Neural crest cell (in vitro differentiated cells): ENCODE data around the gene TMEM233. TPM values are rescaled to one million over a fixed set of nuclear protein-coding genes. Genes with fewer than 3 reads are reported as not detected.

Experiments used
- DNase-seq: peaks from one replicate; pipeline ENCODE4 v3.0.0; 2021; ENCODE audit warnings: low read depth, mixed read lengths, low spot score
- H3K27ac Mint-ChIP-seq: one replicate; pipeline ENCODE4 v1.8.0; 2021; ENCODE audit warnings: mild to moderate bottlenecking, mixed read lengths; ENCODE audit not compliant: unreplicated experiment
- H3K27me3 Mint-ChIP-seq: 2 replicates; pipeline ENCODE4 v1.8.0; 2021; ENCODE audit warnings: low read depth, mild to moderate bottlenecking, mixed read lengths
- H3K36me3 Mint-ChIP-seq: 2 replicates; pipeline ENCODE4 v1.8.0; 2021; ENCODE audit warnings: low read depth, mild to moderate bottlenecking, mixed read lengths
- H3K4me1 Mint-ChIP-seq: 2 replicates; pipeline ENCODE4 v1.8.0; 2021; ENCODE audit warnings: mixed read lengths
- H3K4me3 Mint-ChIP-seq: one replicate; pipeline ENCODE4 v1.8.0; 2021; ENCODE audit warnings: mild to moderate bottlenecking, mixed read lengths
- H3K9me3 Mint-ChIP-seq: 2 replicates; pipeline ENCODE4 v1.8.0; 2021; ENCODE audit warnings: mixed read lengths
- total RNA-seq: library from RNA; stranded (reverse); gene quantifications from 2 replicates; pipeline ENCODE4 v1.2.1, GENCODE V29; 2021
- TF ChIP-seq, protein P1 (sequence below): fragments of 200-600 bp; sonication (generic); conservative IDR thresholded peaks from 2 replicates; pipeline ENCODE4 v1.5.0; 2021; ENCODE audit warnings: antibody characterized with exemption, mild to moderate bottlenecking

The TMEM233 gene
- total RNA-seq, 1 donor from 2014 or later = not detected

DNA sequence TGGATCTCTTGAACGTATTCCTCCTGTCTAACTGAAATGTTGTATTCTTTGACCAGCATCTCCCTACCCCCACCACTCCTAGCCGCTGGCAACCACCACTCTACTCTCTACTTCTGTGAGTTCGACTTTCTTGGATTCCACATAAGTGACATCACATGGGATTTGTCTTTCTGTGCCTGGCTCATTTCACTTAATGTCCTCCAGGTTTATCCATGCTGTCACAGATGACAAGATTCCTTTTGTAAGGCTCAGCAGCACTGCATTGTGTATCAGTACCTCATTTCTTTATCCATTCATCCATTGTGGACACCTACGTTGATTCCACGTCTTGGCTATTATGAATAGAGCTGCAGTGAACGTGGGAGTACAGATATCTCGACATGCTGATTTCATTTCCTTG lies 84.9 kb downstream of the TMEM233 start:
- DNase-seq = no peak
- TF ChIP-seq, protein P1, sequence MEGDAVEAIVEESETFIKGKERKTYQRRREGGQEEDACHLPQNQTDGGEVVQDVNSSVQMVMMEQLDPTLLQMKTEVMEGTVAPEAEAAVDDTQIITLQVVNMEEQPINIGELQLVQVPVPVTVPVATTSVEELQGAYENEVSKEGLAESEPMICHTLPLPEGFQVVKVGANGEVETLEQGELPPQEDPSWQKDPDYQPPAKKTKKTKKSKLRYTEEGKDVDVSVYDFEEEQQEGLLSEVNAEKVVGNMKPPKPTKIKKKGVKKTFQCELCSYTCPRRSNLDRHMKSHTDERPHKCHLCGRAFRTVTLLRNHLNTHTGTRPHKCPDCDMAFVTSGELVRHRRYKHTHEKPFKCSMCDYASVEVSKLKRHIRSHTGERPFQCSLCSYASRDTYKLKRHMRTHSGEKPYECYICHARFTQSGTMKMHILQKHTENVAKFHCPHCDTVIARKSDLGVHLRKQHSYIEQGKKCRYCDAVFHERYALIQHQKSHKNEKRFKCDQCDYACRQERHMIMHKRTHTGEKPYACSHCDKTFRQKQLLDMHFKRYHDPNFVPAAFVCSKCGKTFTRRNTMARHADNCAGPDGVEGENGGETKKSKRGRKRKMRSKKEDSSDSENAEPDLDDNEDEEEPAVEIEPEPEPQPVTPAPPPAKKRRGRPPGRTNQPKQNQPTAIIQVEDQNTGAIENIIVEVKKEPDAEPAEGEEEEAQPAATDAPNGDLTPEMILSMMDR = no peak
- no peaks in the 10 kb centered on the region for H3K9me3 Mint-ChIP-seq
- no peak overlapping the region for H3K27ac Mint-ChIP-seq
- H3K4me1 Mint-ChIP-seq = no peaks in the 10 kb centered on the region
- no peaks in the 10 kb centered on the region for H3K27me3 Mint-ChIP-seq
- no peak overlapping the region for H3K4me3 Mint-ChIP-seq
- peaks cover 26% of the 10 kb centered on the region for H3K36me3 Mint-ChIP-seq

DNA sequence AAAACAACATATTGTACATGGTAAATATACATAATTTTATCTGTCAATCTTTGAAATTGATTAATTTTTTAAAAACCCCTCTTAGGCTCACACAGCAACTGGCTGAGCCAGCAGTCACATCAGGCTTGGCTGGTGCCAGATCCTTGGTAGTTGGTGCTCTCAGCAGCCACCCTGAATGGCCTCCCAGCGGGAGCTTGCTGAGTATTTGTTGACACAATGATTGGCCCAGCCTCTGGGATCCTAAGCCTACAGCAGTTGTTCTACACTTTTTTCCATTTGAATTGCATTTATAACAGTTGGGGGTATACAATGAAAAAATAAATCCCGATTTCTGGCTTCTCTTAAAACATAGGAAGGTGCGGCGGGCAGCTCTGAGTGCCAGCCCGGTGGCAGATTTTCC lies 85.5 kb downstream of the TMEM233 start:
- H3K27me3 Mint-ChIP-seq = no peaks in the 10 kb centered on the region
- peaks cover 26% of the 10 kb centered on the region for H3K36me3 Mint-ChIP-seq
- H3K4me3 Mint-ChIP-seq = no peak overlapping the region
- H3K27ac Mint-ChIP-seq = no peak overlapping the region
- no peaks in the 10 kb centered on the region for H3K9me3 Mint-ChIP-seq
- TF ChIP-seq, protein P1 = no peak
- H3K4me1 Mint-ChIP-seq = no peaks in the 10 kb centered on the region
- DNase-seq = no peak

DNA sequence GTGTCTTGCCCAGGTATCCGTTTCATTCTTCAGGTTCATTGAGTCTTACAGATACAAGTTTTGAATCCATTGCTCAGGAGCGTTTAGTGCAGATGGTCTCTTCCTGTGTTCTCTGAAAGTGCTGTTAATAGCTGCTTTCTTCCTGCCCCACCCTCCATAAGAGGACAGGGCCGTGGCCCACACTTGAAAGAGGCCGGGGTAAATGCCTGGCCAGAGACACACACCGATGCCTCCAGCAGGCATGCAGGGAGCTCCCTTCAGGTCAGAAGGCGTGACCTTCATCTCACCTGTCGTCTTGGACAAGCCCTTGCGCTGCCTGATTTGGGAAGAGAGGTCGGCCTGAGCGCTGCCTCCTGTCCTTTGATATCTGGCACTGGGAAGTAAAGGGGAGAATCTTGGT lies 85.9 kb downstream of the TMEM233 start:
- Mint-ChIP-seq H3K27ac (no peak overlapping the region), H3K27me3 (no peaks in the 10 kb centered on the region), H3K4me3 (no peak overlapping the region), H3K4me1 (no peaks in the 10 kb centered on the region), H3K9me3 (no peaks in the 10 kb centered on the region), H3K36me3 (peaks cover 26% of the 10 kb centered on the region)
- DNase-seq = no peak
- TF ChIP-seq, protein P1 = no peak

DNA sequence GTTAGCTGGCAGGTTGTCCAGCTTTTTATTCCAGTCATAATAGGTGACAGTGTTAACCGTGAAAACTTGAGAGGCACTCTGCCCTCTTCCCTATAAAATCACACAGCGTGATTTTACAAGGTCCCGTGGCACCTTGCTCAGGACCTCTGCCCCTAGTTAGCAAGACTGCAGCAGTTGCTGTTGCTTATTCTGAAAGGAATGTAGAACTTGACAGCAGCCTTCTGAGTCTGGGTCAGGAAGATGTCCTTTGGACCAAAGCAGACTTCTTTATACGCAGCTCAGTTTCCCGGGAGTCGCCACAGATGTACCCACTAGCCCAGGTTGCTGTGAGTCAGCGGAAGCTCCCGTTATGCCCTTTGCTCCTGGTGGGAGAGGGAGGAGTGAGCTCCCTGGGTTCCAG lies 87.5 kb downstream of the TMEM233 start:
- H3K27ac Mint-ChIP-seq = no peak overlapping the region
- H3K4me1 Mint-ChIP-seq = no peaks in the 10 kb centered on the region
- H3K27me3 Mint-ChIP-seq = no peaks in the 10 kb centered on the region
- TF ChIP-seq, protein P1 = no peak
- no peaks in the 10 kb centered on the region for H3K9me3 Mint-ChIP-seq
- H3K36me3 Mint-ChIP-seq = peaks cover 31% of the 10 kb centered on the region
- no peak for DNase-seq
- H3K4me3 Mint-ChIP-seq = no peak overlapping the region

DNA sequence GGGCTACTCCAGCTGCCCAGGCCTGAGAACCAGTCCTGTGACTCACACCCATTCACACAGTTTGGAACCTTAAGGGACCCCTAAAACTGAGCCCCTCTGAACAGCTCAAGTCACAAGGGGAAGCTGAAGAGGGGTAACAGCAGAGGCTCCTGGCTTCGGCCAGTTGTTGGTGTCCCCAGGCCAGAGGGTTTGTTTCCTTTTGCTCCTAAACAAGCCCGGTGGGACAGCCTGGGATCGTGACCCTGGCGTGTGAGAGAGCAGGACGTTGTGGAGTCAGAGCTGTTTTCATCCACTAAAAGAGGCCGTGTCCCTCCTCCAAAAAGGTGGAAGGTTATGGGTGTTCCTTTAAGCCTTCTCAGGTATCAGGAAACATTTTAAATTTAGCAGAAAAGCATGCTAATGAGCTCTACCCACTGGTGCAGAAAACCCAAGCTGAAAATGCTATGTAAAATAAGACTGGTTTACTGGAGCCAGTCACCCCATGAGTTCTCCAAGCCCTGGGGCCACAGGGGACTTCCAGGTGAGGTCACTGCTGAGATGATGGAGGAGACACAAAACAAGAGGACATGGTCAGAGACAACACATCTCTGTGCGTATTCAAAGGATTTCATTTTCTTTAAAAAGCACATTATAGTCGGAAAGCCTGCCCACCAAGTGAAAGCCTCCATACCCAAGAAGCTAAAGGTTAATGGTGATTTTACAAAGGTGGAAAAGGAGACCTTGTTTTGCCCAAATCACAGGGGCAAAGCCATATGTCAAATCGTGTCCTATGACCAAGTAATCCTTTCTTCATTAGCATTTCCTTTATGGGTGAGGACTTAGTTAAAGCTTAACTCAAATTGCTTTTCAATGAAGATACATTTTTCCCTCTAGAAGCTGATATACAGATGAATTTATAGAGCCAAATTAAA lies 88.4 kb downstream of the TMEM233 start:
- Mint-ChIP-seq H3K4me1 (no peaks in the 10 kb centered on the region), H3K27me3 (no peaks in the 10 kb centered on the region), H3K4me3 (no peak overlapping the region), H3K9me3 (no peaks in the 10 kb centered on the region), H3K36me3 (peaks cover 33% of the 10 kb centered on the region), H3K27ac (no peak overlapping the region)
- no peak for DNase-seq
- TF ChIP-seq, protein P1 = no peak
